GM12801 (cell line): ENCODE measurements around the gene SPTBN4.

ENCODE experiments used
- CTCF ChIP-seq: IDR thresholded peaks from one replicate; pipeline ENCODE4 v1.5.1; 2011; ENCODE audit warnings: control low read depth; ENCODE audit not compliant: insufficient read length; ENCODE audit errors: extremely low read depth

SPTBN4 gene

GRCh38 chr19:40433391-40434216, 33.2 kb upstream of the SPTBN4 start:
- no peak for TF ChIP-seq CTCF

GRCh38 chr19:40438284-40438683, 28.5 kb upstream of the SPTBN4 start:
- no peak for TF ChIP-seq CTCF

- TF ChIP-seq CTCF: no peak
Observed at GRCh38 chr19:40441719-40442253, 25.0 kb upstream of the SPTBN4 start.

GRCh38 chr19:40442328-40443130, 24.3 kb upstream of the SPTBN4 start:
- TF ChIP-seq CTCF: no peak

GRCh38 chr19:40443131-40443999, 23.4 kb upstream of the SPTBN4 start:
- no peak for TF ChIP-seq CTCF

GRCh38 chr19:40444000-40444824, 22.6 kb upstream of the SPTBN4 start, which contains the start of gene SERTAD3:
TSS of gene SERTAD3 (minus strand) at chr19:40444335. CDS start at chr19:40442080, 2,255 bp downstream.
- TF ChIP-seq CTCF: no peak
